HG03095 (cell line): ENCODE measurements around the gene HSPA4L.

Source experiments
- ATAC-seq: cut with Tn5 transposase; IDR thresholded peaks from one replicate; pipeline ENCODE4 v1.9.1; 2021; ENCODE audit warnings: moderate library complexity; ENCODE audit not compliant: unreplicated experiment

The HSPA4L gene

GRCh38 chr4:127783026-127783769 is 1.1 kb downstream of the HSPA4L start:
- no peak for ATAC-seq

GRCh38 chr4:127783955-127784770 is 2.0 kb downstream of the HSPA4L start:
- ATAC-seq = no peak

GRCh38 chr4:127788517-127788916 is 6.4 kb downstream of the HSPA4L start:
- ATAC-seq = no peak

GRCh38 chr4:127791391-127791790 is 9.3 kb downstream of the HSPA4L start:
- ATAC-seq = no peak

- ATAC-seq = no peak
Measured at GRCh38 chr4:127793528-127793927, 11.4 kb downstream of the HSPA4L start.

- ATAC-seq = no peak
Measured at GRCh38 chr4:127799711-127800110, 17.6 kb downstream of the HSPA4L start.

- no peak for ATAC-seq
Measured at GRCh38 chr4:127809173-127809800, 27.2 kb downstream of the HSPA4L start.

GRCh38 chr4:127810551-127810950 is 28.4 kb downstream of the HSPA4L start:
- ATAC-seq = no peak

- ATAC-seq = no peak
Measured at GRCh38 chr4:127822430-127822829, 40.3 kb downstream of the HSPA4L start.

GRCh38 chr4:127828121-127828520 is 46.0 kb downstream of the HSPA4L start:
- no peak for ATAC-seq

GRCh38 chr4:127829014-127829413 is 46.9 kb downstream of the HSPA4L start:
- peak; percentile 90 for ATAC-seq

- ATAC-seq = peak; percentile 57
Measured at GRCh38 chr4:127832585-127832984, 50.5 kb downstream of the HSPA4L start.

- ATAC-seq = no peak
Measured at GRCh38 chr4:127843704-127844600, 61.8 kb downstream of the HSPA4L start.

- ATAC-seq = no peak
Measured at GRCh38 chr4:127844601-127845116, 62.5 kb downstream of the HSPA4L start.

GRCh38 chr4:127846061-127846460 is 63.9 kb downstream of the HSPA4L start:
- ATAC-seq = no peak

GRCh38 chr4:127846765-127847164 is 64.6 kb downstream of the HSPA4L start:
- ATAC-seq = no peak

GRCh38 chr4:127849505-127850234 is 67.5 kb downstream of the HSPA4L start:
- no peak for ATAC-seq

- no peak for ATAC-seq
Measured at GRCh38 chr4:127852661-127853060, 70.5 kb downstream of the HSPA4L start.

GRCh38 chr4:127856196-127856812 is 74.2 kb downstream of the HSPA4L start:
- ATAC-seq = peak; percentile 14
